Measurements from ENCODE around the gene ERP27.

DNA sequence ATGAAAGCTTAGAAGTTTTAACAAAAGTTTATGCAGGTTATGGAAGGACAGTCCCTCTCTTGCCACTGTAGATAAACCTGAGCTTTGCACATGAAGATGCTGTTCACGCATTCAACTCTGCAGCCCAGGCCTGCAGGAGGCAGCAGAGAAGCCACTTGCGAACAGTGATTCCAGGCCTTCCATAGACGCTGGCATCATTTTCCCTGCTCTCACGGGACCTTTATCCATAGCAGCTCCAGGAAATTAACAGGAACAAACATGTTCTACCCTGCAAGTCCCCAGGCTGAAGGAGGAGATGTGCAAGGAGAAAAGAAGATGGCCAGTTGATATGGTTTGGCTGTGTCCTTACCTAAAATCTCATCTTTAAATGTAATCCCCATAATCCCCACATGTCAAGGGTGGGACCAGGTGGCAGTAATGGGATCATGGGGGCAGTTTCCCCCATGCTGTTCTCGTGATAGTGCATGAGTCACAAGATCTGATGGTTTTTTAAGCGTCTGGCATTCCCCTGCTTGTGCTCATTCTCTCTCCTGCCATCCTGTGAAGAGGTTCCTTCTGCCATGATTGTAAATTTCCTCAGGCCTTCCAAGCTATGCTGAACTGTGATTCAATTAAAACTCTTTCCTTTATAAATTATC lies 2.0 kb downstream of the ERP27 start:
- TF ChIP-seq ZNF274 (IDR thresholded peaks at IDR 0.05; ENCODE audit: low read depth, low read length) (no peak), YY1 (IDR thresholded peaks at IDR 0.05; ENCODE audit: insufficient read depth, insufficient read length) (no peak), SUZ12 (IDR thresholded peaks at IDR 0.05; ENCODE audit: extremely low read depth, insufficient read depth, insufficient read length) (no peak)

Measured in NT2/D1 (cell line).